ENCODE results near the gene THSD4.

DNA sequence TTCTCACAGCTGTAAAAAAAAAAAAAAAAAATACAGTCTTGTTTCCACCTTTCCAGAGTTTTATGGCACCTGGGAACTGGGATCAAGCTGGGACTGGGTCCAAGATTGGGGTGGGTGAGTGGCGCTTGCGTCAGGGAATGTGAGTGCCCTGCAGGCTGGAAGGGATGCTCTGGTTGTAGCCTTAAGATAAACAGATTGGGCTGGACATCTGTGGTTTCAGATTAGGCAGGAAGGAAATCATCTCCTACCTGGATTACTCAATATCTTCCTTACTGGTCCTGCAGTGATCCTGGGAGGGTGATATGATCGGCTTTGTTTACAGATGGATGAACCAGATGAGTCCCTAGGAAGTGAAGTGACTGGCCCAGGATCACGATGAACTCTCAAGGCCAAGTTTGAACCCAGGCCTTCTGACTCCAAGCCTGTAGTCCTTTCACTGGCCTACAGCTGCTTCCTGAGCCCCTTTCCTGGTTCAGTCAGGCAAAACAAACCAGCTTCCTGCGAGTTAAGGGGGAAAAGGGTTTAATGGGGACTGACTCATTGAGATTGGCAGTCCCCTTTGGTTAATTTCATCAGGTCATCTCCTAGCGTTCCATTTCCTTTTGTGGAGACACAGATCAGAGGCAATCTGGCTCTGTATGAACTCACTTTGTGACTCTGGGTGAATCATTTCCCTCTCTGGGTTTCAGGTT is 179.8 kb downstream of the THSD4 start:
- TF ChIP-seq CTCF (conservative IDR thresholded peaks at IDR 0.05 in 1 of 2, IDR thresholded peaks at IDR 0.05 in 1 of 2; ENCODE audit: extremely low read depth in 1 of 2, insufficient read depth in 1 of 2, low read depth in 1 of 2, low read length in 2 of 2) (no peak), EZH2 (IDR thresholded peaks at IDR 0.05; ENCODE audit: borderline replicate concordance, low read length) (no peak)
